Mucosa of gallbladder (tissue), 1 donor: ENCODE data around the gene CDHR2. TPM values are rescaled to one million over a fixed set of nuclear protein-coding genes. Genes with fewer than 3 reads are reported as not detected.
"Not testable (repeated sequence)": the region's sequence is repeated elsewhere in the genome, so short reads cannot be mapped to it uniquely, and the experiment has no call there.

Source experiments
- DNase-seq: peaks from one replicate; pipeline ENCODE4 v3.0.0-alpha.2; 2020; ENCODE audit warnings: low spot score
- total RNA-seq: library from RNA; stranded (reverse); gene quantifications from one replicate; pipeline ENCODE4 v1.2.1, GENCODE V29; 2021
- donor health status: DM: no; HTN: no; CAD: no.

CDHR2 gene
- total RNA-seq, 1 donor from 2014 or later, result 65.7 TPM

- DNase-seq, result no peak
These were observed 19.5 kb downstream of the CDHR2 start for GRCh38 chr5:176568657-176569056.

- DNase-seq, result no peak
These were observed 20.9 kb downstream of the CDHR2 start for GRCh38 chr5:176570044-176570443.

GRCh38 chr5:176573564-176574296, 24.6 kb downstream of the CDHR2 start:
- DNase-seq, result peak; percentile 59

GRCh38 chr5:176574297-176574591, 25.1 kb downstream of the CDHR2 start:
- DNase-seq, result no peak

GRCh38 chr5:176575066-176575465, 25.9 kb downstream of the CDHR2 start:
- DNase-seq, result no peak

- DNase-seq, result no peak
These were observed 26.6 kb downstream of the CDHR2 start for GRCh38 chr5:176575488-176576422.

- no peak for DNase-seq
These were observed 28.4 kb downstream of the CDHR2 start for GRCh38 chr5:176577312-176578176.

- peak; percentile 53 for DNase-seq
These were observed 29.3 kb downstream of the CDHR2 start for GRCh38 chr5:176578391-176578808.

- no peak for DNase-seq
These were observed 30.2 kb downstream of the CDHR2 start for GRCh38 chr5:176579323-176579722.

GRCh38 chr5:176581361-176581760, 32.2 kb downstream of the CDHR2 start:
- no peak for DNase-seq

- DNase-seq, result no peak
These were observed 33.9 kb downstream of the CDHR2 start for GRCh38 chr5:176583076-176583475.

GRCh38 chr5:176587398-176587797, 38.3 kb downstream of the CDHR2 start:
- DNase-seq, result no peak

- no peak for DNase-seq
These were observed 39.2 kb downstream of the CDHR2 start for GRCh38 chr5:176588297-176588696.

- no peak for DNase-seq
These were observed 40.1 kb downstream of the CDHR2 start for GRCh38 chr5:176589039-176589769.

GRCh38 chr5:176590035-176590717, 41.0 kb downstream of the CDHR2 start:
- DNase-seq, result no peak

- DNase-seq, result not testable (repeated sequence)
These were observed 42.5 kb downstream of the CDHR2 start for GRCh38 chr5:176591667-176592066.

- DNase-seq, result no peak
These were observed 43.4 kb downstream of the CDHR2 start for GRCh38 chr5:176592573-176592972.

GRCh38 chr5:176593273-176593869, 44.2 kb downstream of the CDHR2 start:
- no peak for DNase-seq

- no peak for DNase-seq
These were observed 45.4 kb downstream of the CDHR2 start for GRCh38 chr5:176594554-176594953.

GRCh38 chr5:176595386-176595943, 46.3 kb downstream of the CDHR2 start:
- no peak for DNase-seq
